GM23248 (cell line): ENCODE measurements around the gene HSD17B3.

ENCODE experiments used
- EZH2 ChIP-seq: fragments of 200-600 bp; sonication (generic); IDR thresholded peaks from 2 replicates; pipeline ENCODE4 v1.6.1; 2018; ENCODE audit warnings: antibody characterized with exemption, mild to moderate bottlenecking; ENCODE audit not compliant: insufficient read depth, poor library complexity, severe bottlenecking
- EZH2phosphoT487 ChIP-seq: fragments of 200-600 bp; sonication (generic); IDR thresholded peaks from 2 replicates; pipeline ENCODE4 v1.6.1; 2018; ENCODE audit warnings: antibody characterized with exemption, moderate library complexity, mild to moderate bottlenecking, low read depth; ENCODE audit not compliant: insufficient read depth

GRCh38 chr9:96204853-96205252 is 97.1 kb downstream of the HSD17B3 start:
- TF ChIP-seq EZH2: no peak
- TF ChIP-seq EZH2phosphoT487: no peak
